HG02798 (cell line): ENCODE measurements around the gene KIF13A.
"Not testable (repeated sequence)": the region's sequence is repeated elsewhere in the genome, so short reads cannot be mapped to it uniquely, and the experiment has no call there.

Experiments used
- ATAC-seq: cut with Tn5 transposase; IDR thresholded peaks from one replicate; pipeline ENCODE4 v1.9.1; 2021; ENCODE audit warnings: mild to moderate bottlenecking; ENCODE audit not compliant: unreplicated experiment, poor library complexity

The KIF13A gene

GRCh38 chr6:17817763-17818162, 169.7 kb downstream of the KIF13A start:
- ATAC-seq, result no peak

- ATAC-seq, result no peak
Observed at GRCh38 chr6:17816921-17817611, 170.4 kb downstream of the KIF13A start.

- ATAC-seq, result no peak
Observed at GRCh38 chr6:17813542-17813941, 173.9 kb downstream of the KIF13A start.

- no peak for ATAC-seq
Observed at GRCh38 chr6:17812311-17812710, 175.1 kb downstream of the KIF13A start.

- no peak for ATAC-seq
Observed at GRCh38 chr6:17808609-17809008, 178.8 kb downstream of the KIF13A start.

GRCh38 chr6:17807431-17807830, 180.0 kb downstream of the KIF13A start:
- ATAC-seq, result not testable (repeated sequence)

- ATAC-seq, result no peak
Observed at GRCh38 chr6:17803409-17803808, 184.0 kb downstream of the KIF13A start.

- ATAC-seq, result no peak
Observed at GRCh38 chr6:17798477-17799154, 188.8 kb downstream of the KIF13A start.

- ATAC-seq, result no peak
Observed at GRCh38 chr6:17790489-17790888, 196.9 kb downstream of the KIF13A start.

- no peak for ATAC-seq
Observed at GRCh38 chr6:17785094-17785787, 202.2 kb downstream of the KIF13A start.

- ATAC-seq, result no peak
Observed at GRCh38 chr6:17780061-17780460, 207.4 kb downstream of the KIF13A start.

- ATAC-seq, result no peak
Observed at GRCh38 chr6:17771609-17772008, 215.8 kb downstream of the KIF13A start.

- ATAC-seq, result no peak
Observed at GRCh38 chr6:17768881-17769280, 218.6 kb downstream of the KIF13A start.

- ATAC-seq, result no peak
Observed at GRCh38 chr6:17768388-17768787, 219.0 kb downstream of the KIF13A start.

GRCh38 chr6:17762651-17763050, 224.8 kb downstream of the KIF13A start:
- no peak for ATAC-seq

- no peak for ATAC-seq
Observed at GRCh38 chr6:17758119-17758518, 229.3 kb downstream of the KIF13A start.

- ATAC-seq, result no peak
Observed at GRCh38 chr6:17754254-17754653, 233.2 kb downstream of the KIF13A start.

GRCh38 chr6:17745324-17745723, 242.1 kb downstream of the KIF13A start:
- ATAC-seq, result not testable (repeated sequence)

- not testable (repeated sequence) for ATAC-seq
Observed at GRCh38 chr6:17744757-17745308, 242.6 kb downstream of the KIF13A start.

- ATAC-seq, result no peak
Observed at GRCh38 chr6:17744019-17744756, 243.2 kb downstream of the KIF13A start.
